ENCODE data around the gene SEPHS1.
A peak's percentile ranks its signal among the peaks of the same experiment; 100 is the strongest.

SEPHS1 gene

DNA sequence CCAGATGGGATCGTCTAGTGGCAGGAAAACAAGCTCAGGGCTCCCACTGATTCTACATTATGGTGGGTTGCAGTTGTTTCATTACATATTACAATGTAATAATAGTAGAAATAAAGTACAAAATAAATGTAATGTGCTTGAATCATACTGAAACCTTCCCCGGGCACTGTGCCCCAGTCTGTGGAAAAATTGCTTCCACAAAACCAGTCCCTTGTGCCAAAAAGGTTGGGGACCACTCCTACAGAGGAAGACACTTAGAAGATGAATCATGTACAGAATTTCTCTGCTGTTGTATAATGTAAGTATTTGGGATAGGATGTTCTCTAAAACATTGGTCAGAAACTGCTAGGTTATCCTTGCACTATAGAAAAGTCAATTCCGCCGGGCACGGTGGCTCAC lies 36.9 kb downstream of the SEPHS1 start:
- DNase-seq (ENCODE audit: low spot score in 2 of 2) (no peak), ATAC-seq (replicated peaks; ENCODE audit: extremely low read depth, poor library complexity, severe bottlenecking) (no peak)
- Mint-ChIP-seq H3K4me1 (no peaks in the 10 kb centered on the region), H3K27me3 (no peaks in the 10 kb centered on the region), H3K9me3 (no peaks in the 10 kb centered on the region), H3K36me3 (ENCODE audit: insufficient read depth) (no peaks in the 10 kb centered on the region), H3K4me3 (no peak overlapping the region), H3K27ac (ENCODE audit: low read depth) (no peak overlapping the region)

DNA sequence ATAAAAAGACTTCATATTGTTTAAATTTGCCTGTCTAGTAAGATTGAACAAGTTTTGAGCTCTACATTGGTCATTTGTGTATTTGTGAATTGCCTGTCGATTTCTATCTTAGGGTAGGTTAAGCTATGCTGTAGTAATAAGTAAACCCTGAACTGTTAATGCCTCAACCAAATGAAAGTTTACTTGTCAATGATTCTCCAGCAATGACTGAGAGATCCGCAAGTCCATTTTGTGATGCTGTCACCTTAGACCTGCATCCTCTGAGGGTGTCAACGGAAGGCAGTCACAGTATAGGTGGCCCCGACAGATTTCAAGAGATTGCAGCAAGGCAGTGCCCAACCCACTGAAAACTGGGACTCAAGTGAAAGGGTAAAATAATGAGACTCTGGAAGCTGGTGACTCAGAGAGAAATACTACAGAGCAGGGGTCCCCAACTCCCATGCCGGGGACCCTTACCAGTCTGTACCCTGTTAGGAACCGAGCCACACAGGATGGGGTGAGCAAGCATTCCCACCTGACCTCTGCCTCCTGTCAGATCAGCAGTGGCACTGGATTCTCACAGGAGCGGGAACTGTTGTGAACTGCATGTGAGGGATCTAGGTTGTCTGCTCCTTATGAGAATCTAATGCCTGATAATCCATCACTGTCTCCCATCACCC lies 37.4 kb downstream of the SEPHS1 start:
- Mint-ChIP-seq H3K9me3 (no peaks in the 10 kb centered on the region), H3K36me3 (ENCODE audit: insufficient read depth) (no peaks in the 10 kb centered on the region), H3K27me3 (no peaks in the 10 kb centered on the region), H3K4me3 (no peak overlapping the region), H3K4me1 (no peaks in the 10 kb centered on the region), H3K27ac (ENCODE audit: low read depth) (no peak overlapping the region)
- DNase-seq (ENCODE audit: low spot score in 2 of 2) (no peak), ATAC-seq (replicated peaks; ENCODE audit: extremely low read depth, poor library complexity, severe bottlenecking) (no peak)

DNA sequence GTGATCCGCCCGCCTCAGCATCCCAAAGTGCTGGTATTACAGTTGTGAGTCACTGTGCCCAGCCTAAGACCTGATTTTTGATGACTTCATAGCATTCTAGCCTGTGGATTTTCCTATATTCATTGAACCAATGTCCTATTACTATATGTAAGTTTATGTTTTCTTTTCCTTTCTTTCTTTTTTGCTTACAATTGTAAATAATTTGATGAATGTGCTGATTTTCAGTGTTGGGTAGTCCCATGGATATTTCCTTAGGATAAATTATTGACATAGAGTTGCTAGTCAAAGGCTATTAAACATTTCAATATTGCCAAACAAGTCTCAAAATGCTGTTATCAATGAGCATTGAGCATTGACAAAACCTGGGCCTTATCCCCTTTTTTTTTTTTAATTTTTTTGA lies 38.3 kb downstream of the SEPHS1 start:
- no peaks in the 10 kb centered on the region for H3K27me3 Mint-ChIP-seq
- H3K36me3 Mint-ChIP-seq (ENCODE audit: insufficient read depth) = no peaks in the 10 kb centered on the region
- ATAC-seq (replicated peaks; ENCODE audit: extremely low read depth, poor library complexity, severe bottlenecking) = no peak
- H3K4me3 Mint-ChIP-seq = no peak overlapping the region
- DNase-seq (ENCODE audit: low spot score in 2 of 2) = no peak
- no peaks in the 10 kb centered on the region for H3K9me3 Mint-ChIP-seq
- no peak overlapping the region for H3K27ac Mint-ChIP-seq (ENCODE audit: low read depth)
- H3K4me1 Mint-ChIP-seq = no peaks in the 10 kb centered on the region

DNA sequence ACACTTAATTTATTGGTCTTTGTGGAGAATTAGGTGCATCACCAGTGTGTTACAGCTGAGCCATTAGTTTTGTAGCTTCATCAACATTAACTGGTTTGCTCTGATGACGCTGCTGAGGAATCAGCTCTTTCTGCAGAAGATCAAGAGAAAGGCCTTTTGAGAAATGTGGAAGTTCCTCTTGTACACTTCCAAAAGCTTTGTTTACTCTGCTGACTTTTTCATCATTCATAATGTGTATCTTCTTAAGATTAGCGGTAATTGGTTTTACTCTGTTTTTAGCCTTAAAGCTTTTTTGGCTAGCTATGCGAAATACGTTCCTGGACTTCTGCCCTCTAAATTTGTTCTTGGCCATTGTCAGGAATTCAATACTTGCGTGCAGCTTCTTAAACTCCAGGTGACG lies 40.0 kb downstream of the SEPHS1 start:
- Mint-ChIP-seq H3K27me3 (no peaks in the 10 kb centered on the region), H3K4me3 (no peak overlapping the region), H3K4me1 (no peaks in the 10 kb centered on the region), H3K27ac (ENCODE audit: low read depth) (no peak overlapping the region), H3K9me3 (no peaks in the 10 kb centered on the region), H3K36me3 (ENCODE audit: insufficient read depth) (no peaks in the 10 kb centered on the region)
- ATAC-seq (replicated peaks; ENCODE audit: extremely low read depth, poor library complexity, severe bottlenecking) (no peak), DNase-seq (ENCODE audit: low spot score in 2 of 2) (no peak)

DNA sequence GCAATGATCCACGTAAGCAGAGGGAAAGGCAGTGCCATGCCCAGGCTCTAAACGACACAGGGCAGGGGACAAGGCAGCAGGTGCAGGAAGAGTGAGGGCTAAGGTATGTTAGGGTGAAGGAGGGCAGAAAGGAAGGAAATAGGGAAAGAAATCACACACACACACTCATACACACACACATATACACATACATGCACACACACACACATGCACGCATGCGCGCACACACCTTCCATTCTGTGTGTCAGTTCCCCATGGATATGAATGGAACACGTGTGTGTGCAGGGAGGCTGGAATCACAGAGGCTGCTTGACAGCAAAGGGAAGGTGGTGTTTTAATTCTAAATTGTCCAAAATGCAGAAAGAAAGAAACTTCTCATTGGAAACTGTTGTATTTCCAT lies 42.0 kb downstream of the SEPHS1 start:
- DNase-seq (ENCODE audit: low spot score in 2 of 2) = no peak
- ATAC-seq (replicated peaks; ENCODE audit: extremely low read depth, poor library complexity, severe bottlenecking) = no peak
- H3K36me3 Mint-ChIP-seq (ENCODE audit: insufficient read depth) = peaks cover 7% of the 10 kb centered on the region
- H3K27ac Mint-ChIP-seq (ENCODE audit: low read depth) = no peak overlapping the region
- H3K4me1 Mint-ChIP-seq = peaks cover 15% of the 10 kb centered on the region
- H3K27me3 Mint-ChIP-seq = no peaks in the 10 kb centered on the region
- no peaks in the 10 kb centered on the region for H3K9me3 Mint-ChIP-seq
- H3K4me3 Mint-ChIP-seq = no peak overlapping the region

DNA sequence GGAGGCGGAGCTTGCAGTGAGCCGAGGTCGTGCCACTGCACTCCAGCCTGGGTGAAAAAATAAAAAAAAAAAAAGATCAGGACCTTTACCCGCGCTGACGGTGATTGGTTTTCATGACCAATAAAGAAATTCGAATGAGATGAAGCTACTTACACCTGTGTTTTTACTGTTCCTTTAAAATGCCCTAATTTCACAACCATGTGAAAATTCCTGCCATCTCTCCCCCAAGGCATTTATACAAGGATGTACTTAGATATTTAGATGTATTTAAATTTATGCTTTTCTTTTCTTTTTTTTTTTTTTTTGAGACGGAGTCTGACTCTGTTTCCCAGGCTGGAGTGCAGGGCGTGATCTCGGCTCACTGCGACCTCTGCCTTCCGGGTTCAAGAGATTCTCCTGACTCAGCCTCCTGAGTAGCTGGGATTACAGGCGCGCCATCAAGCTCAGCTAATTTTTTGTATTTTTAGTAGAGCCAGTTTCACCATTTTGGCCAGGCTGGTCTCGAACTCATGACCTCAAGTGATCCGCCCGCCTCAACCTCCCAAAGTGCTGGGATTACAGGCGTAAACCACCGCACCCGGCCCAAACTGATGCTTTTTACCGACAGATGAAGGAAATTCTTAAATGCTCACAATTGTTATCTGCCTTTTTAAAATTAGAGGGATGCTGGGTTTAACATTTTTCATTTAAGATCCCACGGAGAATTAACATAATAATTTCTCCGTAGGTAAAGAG lies 45.1 kb downstream of the SEPHS1 start:
- H3K36me3 Mint-ChIP-seq (ENCODE audit: insufficient read depth) = peaks cover 21% of the 10 kb centered on the region
- no peak for DNase-seq (ENCODE audit: low spot score in 2 of 2)
- no peaks in the 10 kb centered on the region for H3K27me3 Mint-ChIP-seq
- ATAC-seq (replicated peaks; ENCODE audit: extremely low read depth, poor library complexity, severe bottlenecking) = no peak
- peak overlapping the region; percentile 99 for H3K27ac Mint-ChIP-seq (ENCODE audit: low read depth)
- no peaks in the 10 kb centered on the region for H3K9me3 Mint-ChIP-seq
- H3K4me3 Mint-ChIP-seq = peak overlapping the region; percentile 87
- peaks cover 21% of the 10 kb centered on the region for H3K4me1 Mint-ChIP-seq

DNA sequence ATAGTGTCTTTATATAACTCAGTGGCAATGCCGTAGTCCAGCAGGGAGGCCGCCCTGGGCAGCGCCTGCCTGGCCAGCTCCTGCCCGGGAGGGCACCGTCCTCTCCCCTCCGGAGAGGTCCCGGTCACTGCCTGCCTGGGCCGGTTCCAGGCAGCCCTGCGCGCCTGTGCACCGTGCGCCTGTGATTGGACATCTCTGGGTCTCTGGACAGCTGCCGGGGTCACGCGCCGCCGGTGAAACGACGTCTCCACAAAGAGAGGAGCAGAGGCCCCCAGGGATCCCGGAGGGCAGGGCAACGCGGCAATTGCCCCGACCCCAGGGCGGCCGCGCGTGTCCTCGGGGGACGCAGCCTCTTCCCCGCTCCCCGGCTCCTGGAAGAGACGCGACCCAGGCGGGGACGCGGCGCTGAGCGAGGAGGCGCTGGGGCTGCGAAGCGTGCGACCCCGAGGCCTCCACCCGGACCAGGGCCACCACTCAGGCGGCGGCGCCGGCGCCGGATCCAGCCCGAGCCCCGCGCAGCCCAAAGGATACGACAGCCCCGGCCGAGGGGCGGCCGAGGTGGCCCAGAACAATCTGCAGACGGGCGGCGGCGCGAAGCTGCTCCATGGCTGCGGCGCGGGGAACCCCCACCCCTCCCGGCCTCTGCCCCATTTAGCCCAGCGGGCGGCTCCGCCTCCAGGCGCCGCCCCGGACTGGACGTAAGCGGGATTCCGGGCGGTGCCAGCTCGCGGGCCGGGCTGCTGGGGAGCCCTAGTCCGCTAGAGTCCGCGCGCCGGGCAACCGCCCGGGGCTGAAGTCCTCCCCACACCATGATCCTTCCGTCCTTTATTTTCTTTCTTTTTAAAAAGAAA lies 48.4 kb downstream of the SEPHS1 start, which contains the start of gene PHYH:
Gene PHYH, minus strand, starts transcription at position 628 of the 851 bp plus-strand sequence. Its CDS starts 22 bp downstream, at position 606.
- H3K9me3 Mint-ChIP-seq = no peaks in the 10 kb centered on the region
- peaks cover 25% of the 10 kb centered on the region for H3K36me3 Mint-ChIP-seq (ENCODE audit: insufficient read depth)
- H3K4me3 Mint-ChIP-seq = peak within 1 kb of the TSS; percentile 79
- ATAC-seq (replicated peaks; ENCODE audit: extremely low read depth, poor library complexity, severe bottlenecking) (peak; percentile 61), DNase-seq (ENCODE audit: low spot score in 2 of 2) (peak; percentile 67 to 76)
- H3K4me1 Mint-ChIP-seq = peaks cover 21% of the 10 kb centered on the region
- H3K27me3 Mint-ChIP-seq = no peaks in the 10 kb centered on the region
- H3K27ac Mint-ChIP-seq (ENCODE audit: low read depth) = peak within 1 kb of the TSS; percentile 88

DNA sequence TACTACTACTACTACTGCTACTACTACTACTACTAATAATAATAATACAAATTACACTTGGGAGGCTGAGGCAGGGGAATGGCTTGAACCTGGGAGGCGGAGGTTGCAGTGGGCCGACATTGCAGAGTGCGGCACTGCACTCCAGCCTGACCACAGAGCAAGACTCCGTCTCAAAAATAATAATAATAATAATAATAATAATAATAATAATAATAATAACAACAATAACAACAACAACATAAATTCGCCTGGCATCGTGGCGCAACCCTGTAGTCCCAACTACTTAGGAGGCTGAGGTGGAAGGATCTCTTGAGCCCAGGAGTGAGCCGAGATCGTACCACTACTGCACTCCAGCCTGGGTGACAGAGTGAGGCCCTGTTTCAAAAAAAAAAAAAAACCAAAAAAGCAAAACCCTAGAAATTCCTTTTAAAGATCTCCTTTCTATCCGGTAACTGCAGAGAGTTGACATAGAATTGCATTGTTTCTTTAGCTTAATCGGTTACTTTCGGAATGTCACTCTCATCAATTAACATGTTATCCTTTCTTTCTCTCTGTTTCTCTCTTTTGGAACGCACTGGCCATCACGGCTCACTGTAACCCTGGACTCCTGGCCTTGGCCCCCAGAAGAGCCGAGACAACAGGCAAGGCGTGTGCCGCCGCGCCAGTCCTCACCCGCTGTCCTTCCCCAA lies 49.2 kb downstream of the SEPHS1 start:
- Mint-ChIP-seq H3K9me3 (no peaks in the 10 kb centered on the region), H3K27me3 (no peaks in the 10 kb centered on the region), H3K36me3 (ENCODE audit: insufficient read depth) (peaks cover 25% of the 10 kb centered on the region), H3K27ac (ENCODE audit: low read depth) (peak overlapping the region; percentile 86), H3K4me3 (peak overlapping the region; percentile 79), H3K4me1 (peaks cover 21% of the 10 kb centered on the region)
- ATAC-seq (replicated peaks; ENCODE audit: extremely low read depth, poor library complexity, severe bottlenecking) = no peak
- no peak for DNase-seq (ENCODE audit: low spot score in 2 of 2)

DNA sequence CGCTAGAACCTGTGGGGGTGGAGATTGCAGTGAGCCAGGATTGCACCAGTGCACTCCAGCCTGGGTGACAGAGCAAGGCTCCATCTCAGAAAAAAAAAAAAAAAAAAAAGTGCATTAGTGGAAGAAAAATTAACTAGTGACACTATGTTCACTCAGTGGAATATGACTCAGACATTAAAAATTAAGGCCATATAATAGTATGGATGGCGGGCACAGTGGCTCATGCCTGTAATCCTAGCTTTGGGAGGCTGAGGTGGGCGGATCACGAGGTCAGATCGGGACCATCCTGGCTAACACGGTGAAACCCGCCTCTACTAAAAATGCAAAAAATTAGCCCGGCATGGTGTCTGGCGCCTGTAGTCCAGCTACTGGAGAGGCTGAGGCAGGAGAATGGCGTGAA lies 51.6 kb downstream of the SEPHS1 start:
- no peak for ATAC-seq (replicated peaks; ENCODE audit: extremely low read depth, poor library complexity, severe bottlenecking)
- no peak overlapping the region for H3K27ac Mint-ChIP-seq (ENCODE audit: low read depth)
- H3K9me3 Mint-ChIP-seq = no peaks in the 10 kb centered on the region

DNA sequence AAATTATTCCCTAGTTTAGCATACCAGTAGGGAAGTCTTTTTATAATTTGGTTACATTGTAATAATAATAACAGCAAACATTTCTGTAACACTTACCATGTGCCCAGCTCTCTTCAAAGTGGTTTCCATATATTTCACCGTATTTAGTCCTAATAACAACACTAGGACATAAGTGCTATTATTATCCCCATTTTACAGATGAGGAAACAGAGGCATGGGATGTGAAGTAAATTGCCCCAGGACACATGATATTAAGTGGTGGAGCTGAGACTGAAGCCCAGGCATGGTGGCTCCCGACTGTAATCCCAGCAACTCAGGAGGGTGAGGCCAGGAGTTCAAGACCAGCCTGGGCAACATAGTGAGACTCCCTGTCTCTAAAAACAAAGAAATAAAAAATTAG lies 53.3 kb downstream of the SEPHS1 start:
- Mint-ChIP-seq H3K9me3 (no peaks in the 10 kb centered on the region), H3K4me1 (peaks cover 6% of the 10 kb centered on the region), H3K36me3 (ENCODE audit: insufficient read depth) (peaks cover 15% of the 10 kb centered on the region), H3K4me3 (no peak overlapping the region), H3K27ac (ENCODE audit: low read depth) (no peak overlapping the region), H3K27me3 (no peaks in the 10 kb centered on the region)
- DNase-seq (ENCODE audit: low spot score in 2 of 2) (no peak), ATAC-seq (replicated peaks; ENCODE audit: extremely low read depth, poor library complexity, severe bottlenecking) (no peak)

More for the DNA sequence above, 51.6 kb downstream of the SEPHS1 start:
- H3K27me3 Mint-ChIP-seq = no peaks in the 10 kb centered on the region
- no peak overlapping the region for H3K4me3 Mint-ChIP-seq
- no peak for DNase-seq (ENCODE audit: low spot score in 2 of 2)
- peaks cover 9% of the 10 kb centered on the region for H3K4me1 Mint-ChIP-seq
- H3K36me3 Mint-ChIP-seq (ENCODE audit: insufficient read depth) = peaks cover 24% of the 10 kb centered on the region

DNA sequence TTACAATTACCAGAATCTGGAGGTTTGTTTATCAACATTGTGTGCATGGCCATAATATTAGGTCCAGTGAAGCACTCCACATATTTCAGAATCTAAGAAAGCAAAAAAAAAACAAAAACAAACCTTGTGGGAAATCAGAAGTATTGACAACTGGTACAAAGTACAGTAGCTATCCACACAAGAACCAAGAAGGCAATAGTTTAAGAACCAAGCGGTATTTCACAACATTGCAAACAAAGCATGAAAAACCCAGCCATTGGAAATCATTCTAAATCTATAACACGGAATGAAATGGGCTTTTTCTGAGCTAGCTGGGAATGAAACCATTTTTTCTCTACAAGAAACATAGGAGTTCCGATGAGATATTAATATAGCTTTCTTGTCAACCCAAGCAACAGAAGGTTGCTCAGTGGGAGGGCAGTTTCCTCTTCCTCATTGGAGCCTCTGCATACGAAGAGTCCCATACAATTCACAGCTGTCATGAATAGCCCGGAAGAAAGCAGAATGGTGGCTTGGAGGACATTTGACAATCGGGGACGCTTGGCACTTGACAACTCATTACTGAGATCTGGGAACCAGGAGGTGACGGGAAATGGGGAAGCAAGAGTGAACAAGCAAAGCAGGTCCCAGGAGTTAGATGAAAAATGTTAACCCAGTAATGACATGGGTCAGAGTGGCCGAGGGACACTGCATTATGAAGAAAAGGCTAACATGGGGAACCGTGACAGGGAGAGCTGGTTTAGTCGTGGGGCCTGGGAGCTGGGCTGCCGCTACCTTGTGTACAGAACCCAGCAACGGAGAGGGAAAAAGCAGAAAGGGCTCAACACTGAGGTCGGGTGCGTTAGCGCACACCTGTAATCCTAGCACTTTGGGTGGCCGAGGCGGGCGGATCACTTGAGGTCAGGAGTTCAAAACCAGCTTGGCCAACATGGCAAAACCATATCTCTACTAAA lies 56.0 kb downstream of the SEPHS1 start:
- H3K9me3 Mint-ChIP-seq = no peaks in the 10 kb centered on the region
- no peak for DNase-seq (ENCODE audit: low spot score in 2 of 2)
- no peak overlapping the region for H3K27ac Mint-ChIP-seq (ENCODE audit: low read depth)
- H3K4me3 Mint-ChIP-seq = no peak overlapping the region
- no peaks in the 10 kb centered on the region for H3K27me3 Mint-ChIP-seq
- no peak for ATAC-seq (replicated peaks; ENCODE audit: extremely low read depth, poor library complexity, severe bottlenecking)
- H3K4me1 Mint-ChIP-seq = peaks cover 8% of the 10 kb centered on the region
- H3K36me3 Mint-ChIP-seq (ENCODE audit: insufficient read depth) = peaks cover 12% of the 10 kb centered on the region
